ENCODE data around the gene LPO.

DNA sequence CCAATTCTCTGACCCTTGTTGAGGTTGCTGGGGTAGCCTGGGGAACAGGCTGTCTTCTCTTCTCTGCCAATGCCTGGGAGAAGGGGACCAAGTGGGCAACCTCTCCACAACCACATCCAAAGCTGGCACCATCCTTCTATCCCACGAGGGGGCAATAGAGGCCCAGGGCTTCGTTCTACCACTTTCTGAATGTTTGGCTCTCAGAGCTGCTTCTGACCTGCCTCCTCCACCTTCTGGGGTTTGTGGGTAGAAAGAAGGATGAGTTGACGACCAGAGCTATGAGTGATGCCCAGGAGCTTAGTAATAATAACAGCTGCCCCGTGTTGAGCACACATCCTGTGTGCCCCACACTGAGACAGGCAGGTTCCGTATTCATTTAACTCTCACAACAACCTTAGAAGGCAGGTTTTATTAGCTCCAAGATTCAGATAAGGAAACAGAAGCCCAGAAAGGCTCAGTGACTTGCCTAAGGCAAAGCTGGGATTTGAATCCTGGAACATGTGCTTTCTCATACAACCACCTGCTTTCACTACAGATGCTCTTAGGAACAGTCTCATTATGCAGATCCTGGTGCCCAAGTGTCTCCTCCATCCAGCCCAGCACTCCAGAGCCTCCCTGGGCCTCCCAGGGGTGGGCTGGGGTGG lies 79.2 kb downstream of the LPO start:
- no peak for TF ChIP-seq SRF (CRISPR knock-in tag; IDR thresholded peaks at IDR 0.05)
- no peak for TF ChIP-seq TAF1 (IDR thresholded peaks at IDR 0.05; ENCODE audit: control insufficient read depth, extremely low read depth, insufficient read depth, low read length, severe bottlenecking)
- no peak for TF ChIP-seq POLR2AphosphoS5 (IDR thresholded peaks at IDR 0.05; ENCODE audit: control insufficient read depth, insufficient read depth, low read depth, low read length)
- no peak for TF ChIP-seq MAFG (tag; conservative IDR thresholded peaks at IDR 0.05)
- TF ChIP-seq, protein P1, sequence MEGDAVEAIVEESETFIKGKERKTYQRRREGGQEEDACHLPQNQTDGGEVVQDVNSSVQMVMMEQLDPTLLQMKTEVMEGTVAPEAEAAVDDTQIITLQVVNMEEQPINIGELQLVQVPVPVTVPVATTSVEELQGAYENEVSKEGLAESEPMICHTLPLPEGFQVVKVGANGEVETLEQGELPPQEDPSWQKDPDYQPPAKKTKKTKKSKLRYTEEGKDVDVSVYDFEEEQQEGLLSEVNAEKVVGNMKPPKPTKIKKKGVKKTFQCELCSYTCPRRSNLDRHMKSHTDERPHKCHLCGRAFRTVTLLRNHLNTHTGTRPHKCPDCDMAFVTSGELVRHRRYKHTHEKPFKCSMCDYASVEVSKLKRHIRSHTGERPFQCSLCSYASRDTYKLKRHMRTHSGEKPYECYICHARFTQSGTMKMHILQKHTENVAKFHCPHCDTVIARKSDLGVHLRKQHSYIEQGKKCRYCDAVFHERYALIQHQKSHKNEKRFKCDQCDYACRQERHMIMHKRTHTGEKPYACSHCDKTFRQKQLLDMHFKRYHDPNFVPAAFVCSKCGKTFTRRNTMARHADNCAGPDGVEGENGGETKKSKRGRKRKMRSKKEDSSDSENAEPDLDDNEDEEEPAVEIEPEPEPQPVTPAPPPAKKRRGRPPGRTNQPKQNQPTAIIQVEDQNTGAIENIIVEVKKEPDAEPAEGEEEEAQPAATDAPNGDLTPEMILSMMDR (IDR thresholded peaks at IDR 0.05 in 2 of 3, conservative IDR thresholded peaks at IDR 0.05 in 1 of 3; ENCODE audit: insufficient read depth in 2 of 3, low read depth in 1 of 3, low read length in 3 of 3) = peak; percentile 78 to 84 (median 79)
- no peak for TF ChIP-seq ZNF274 (IDR thresholded peaks at IDR 0.05; ENCODE audit: borderline replicate concordance, low read depth, low read length)
- TF ChIP-seq USF1 (CRISPR knock-in tag; IDR thresholded peaks at IDR 0.05) = no peak
- no peak for TF ChIP-seq EWSR1 (IDR thresholded peaks at IDR 0.05; ENCODE audit: borderline replicate concordance, low read depth, partially characterized antibody)
- no peak for TF ChIP-seq POLR2A (conservative IDR thresholded peaks at IDR 0.05)
- no peak for TF ChIP-seq KDM2B (CRISPR knock-in tag; IDR thresholded peaks at IDR 0.05)
- TF ChIP-seq, protein P2, sequence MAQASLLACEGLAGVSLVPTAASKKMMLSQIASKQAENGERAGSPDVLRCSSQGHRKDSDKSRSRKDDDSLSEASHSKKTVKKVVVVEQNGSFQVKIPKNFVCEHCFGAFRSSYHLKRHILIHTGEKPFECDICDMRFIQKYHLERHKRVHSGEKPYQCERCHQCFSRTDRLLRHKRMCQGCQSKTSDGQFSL (CRISPR knock-in tag; IDR thresholded peaks at IDR 0.05) = no peak
- TF ChIP-seq, protein P2 (tag; IDR thresholded peaks at IDR 0.05) = no peak
- no peak for TF ChIP-seq PURB (CRISPR knock-in tag; IDR thresholded peaks at IDR 0.05; ENCODE audit: low read depth)
- no peak for TF ChIP-seq CAMTA2 (CRISPR knock-in tag; conservative IDR thresholded peaks at IDR 0.05)
- TF ChIP-seq GATA2 (CRISPR knock-in tag; IDR thresholded peaks at IDR 0.05) = no peak

All from K562 (cell line).